ENCODE measurements around the gene DROSHA.

DROSHA gene

GRCh38 chr5:31516802-31517201 lies 15.1 kb downstream of the DROSHA start:
- no peak for DNase-seq (ENCODE audit: low read depth)

GRCh38 chr5:31511305-31511704 lies 20.6 kb downstream of the DROSHA start:
- DNase-seq (ENCODE audit: low read depth), result no peak

- no peak for DNase-seq (ENCODE audit: low read depth)
Measured at GRCh38 chr5:31504529-31504928, 27.4 kb downstream of the DROSHA start.

- no peak for DNase-seq (ENCODE audit: low read depth)
Measured at GRCh38 chr5:31502506-31502905, 29.4 kb downstream of the DROSHA start.

GRCh38 chr5:31500256-31500655 lies 31.6 kb downstream of the DROSHA start:
- DNase-seq (ENCODE audit: low read depth), result no peak

GRCh38 chr5:31496891-31497290 lies 35.0 kb downstream of the DROSHA start:
- DNase-seq (ENCODE audit: low read depth), result no peak

- no peak for DNase-seq (ENCODE audit: low read depth)
Measured at GRCh38 chr5:31496301-31496700, 35.6 kb downstream of the DROSHA start.

- DNase-seq (ENCODE audit: low read depth), result no peak
Measured at GRCh38 chr5:31495336-31495735, 36.6 kb downstream of the DROSHA start.

GRCh38 chr5:31492869-31493268 lies 39.0 kb downstream of the DROSHA start:
- DNase-seq (ENCODE audit: low read depth), result no peak

GRCh38 chr5:31487506-31487905 lies 44.4 kb downstream of the DROSHA start:
- DNase-seq (ENCODE audit: low read depth), result no peak

- DNase-seq (ENCODE audit: low read depth), result no peak
Measured at GRCh38 chr5:31486441-31486840, 45.5 kb downstream of the DROSHA start.

- no peak for DNase-seq (ENCODE audit: low read depth)
Measured at GRCh38 chr5:31485376-31486207, 46.3 kb downstream of the DROSHA start.

GRCh38 chr5:31481531-31482165 lies 50.2 kb downstream of the DROSHA start:
- no peak for DNase-seq (ENCODE audit: low read depth)

- no peak for DNase-seq (ENCODE audit: low read depth)
Measured at GRCh38 chr5:31479706-31480105, 52.2 kb downstream of the DROSHA start.

GRCh38 chr5:31478901-31479300 lies 53.0 kb downstream of the DROSHA start:
- no peak for DNase-seq (ENCODE audit: low read depth)

GRCh38 chr5:31477971-31478370 lies 53.9 kb downstream of the DROSHA start:
- DNase-seq (ENCODE audit: low read depth), result no peak

GRCh38 chr5:31477516-31477915 lies 54.4 kb downstream of the DROSHA start:
- no peak for DNase-seq (ENCODE audit: low read depth)

GRCh38 chr5:31476738-31477141 lies 55.2 kb downstream of the DROSHA start:
- no peak for DNase-seq (ENCODE audit: low read depth)

- no peak for DNase-seq (ENCODE audit: low read depth)
Measured at GRCh38 chr5:31471916-31472315, 60.0 kb downstream of the DROSHA start.

- DNase-seq (ENCODE audit: low read depth), result no peak
Measured at GRCh38 chr5:31471040-31471439, 60.9 kb downstream of the DROSHA start.

GRCh38 chr5:31470608-31471007 lies 61.3 kb downstream of the DROSHA start:
- no peak for DNase-seq (ENCODE audit: low read depth)

GRCh38 chr5:31469886-31470285 lies 62.0 kb downstream of the DROSHA start:
- DNase-seq (ENCODE audit: low read depth), result no peak

- DNase-seq (ENCODE audit: low read depth), result no peak
Measured at GRCh38 chr5:31469466-31469865, 62.4 kb downstream of the DROSHA start.

GRCh38 chr5:31465291-31465690 lies 66.6 kb downstream of the DROSHA start:
- no peak for DNase-seq (ENCODE audit: low read depth)

Measured in GM04503 (cell line).